Ectodermal cell (in vitro differentiated cells): ENCODE results near the gene TCN2.

Source experiments
- H3K27ac ChIP-seq: 2 replicates; pipeline ENCODE4 v1.7.0; 2013; ENCODE audit warnings: mild to moderate bottlenecking, low read depth, low read length; ENCODE audit not compliant: insufficient read depth, poor library complexity, severe bottlenecking
- H3K27me3 ChIP-seq: 2 replicates; pipeline ENCODE4 v1.7.0; 2013; ENCODE audit warnings: mild to moderate bottlenecking, low read length; ENCODE audit not compliant: insufficient read depth, control insufficient read depth, poor library complexity, severe bottlenecking
- H3K36me3 ChIP-seq: one replicate; pipeline ENCODE4 v1.7.0; 2013; ENCODE audit warnings: low read length; ENCODE audit not compliant: control insufficient read depth, insufficient read depth
- H3K4me1 ChIP-seq: one replicate; pipeline ENCODE4 v1.7.0; 2013; ENCODE audit warnings: low read length; ENCODE audit not compliant: control insufficient read depth, insufficient read depth
- H3K4me3 ChIP-seq: 2 replicates; pipeline ENCODE4 v1.7.0; 2013; ENCODE audit warnings: low read depth, low read length, control low read depth; ENCODE audit not compliant: insufficient read depth
- H3K9me3 ChIP-seq: 2 replicates; pipeline ENCODE4 v1.7.0; 2013; ENCODE audit warnings: mild to moderate bottlenecking, low read length, moderate library complexity; ENCODE audit not compliant: control insufficient read depth
- WGBS, 2 experiments: methylation state at CpG; one replicate each; pipeline ENCODE4 v1.1.7; 2013; ENCODE audit warnings: missing lambda C conversion rate in 2 of 2; 5-methylcytosine and 5-hydroxymethylcytosine counted together

TCN2 gene

DNA sequence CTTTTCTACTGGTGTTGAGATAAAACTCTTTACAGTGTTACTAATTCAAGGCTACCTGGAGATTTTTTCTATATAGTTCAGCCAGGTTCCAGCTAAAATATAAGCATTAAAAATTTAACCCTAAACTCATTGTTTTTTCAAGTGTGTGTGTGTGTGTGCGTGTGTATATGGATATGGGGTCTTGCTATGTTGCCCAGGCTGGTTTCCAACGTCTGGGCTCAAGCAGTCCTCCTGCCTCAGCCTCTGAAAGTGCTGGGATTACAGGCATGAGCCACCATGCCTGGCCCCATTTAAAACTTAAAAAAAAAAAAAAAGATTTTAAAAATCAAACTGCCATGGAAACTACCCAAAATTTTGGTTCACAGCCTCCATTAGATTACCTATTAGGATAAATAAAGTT, 10.8 kb upstream of the TCN2 start:
- H3K27ac ChIP-seq: no peak overlapping the region
- peaks cover 15% of the 10 kb centered on the region for H3K27me3 ChIP-seq
- H3K9me3 ChIP-seq: no peaks in the 10 kb centered on the region
- H3K4me1 ChIP-seq: no peaks in the 10 kb centered on the region
- no peaks in the 10 kb centered on the region for H3K36me3 ChIP-seq
- 78 to 84% methylated on average over 2 of the region's 2 CpGs for WGBS, 2 experiments
- H3K4me3 ChIP-seq: no peak overlapping the region

- Histone ChIP-seq H3K9me3 (no peaks in the 10 kb centered on the region), H3K27ac (no peak overlapping the region), H3K4me3 (no peak overlapping the region), H3K27me3 (peaks cover 15% of the 10 kb centered on the region), H3K36me3 (no peaks in the 10 kb centered on the region), H3K4me1 (no peaks in the 10 kb centered on the region)
- 94 to 95% methylated on average over 29 of the region's 29 CpGs for WGBS, 2 experiments
These were observed 10.1 kb upstream of the TCN2 start for GRCh38 chr22:30596886-30597285.

DNA sequence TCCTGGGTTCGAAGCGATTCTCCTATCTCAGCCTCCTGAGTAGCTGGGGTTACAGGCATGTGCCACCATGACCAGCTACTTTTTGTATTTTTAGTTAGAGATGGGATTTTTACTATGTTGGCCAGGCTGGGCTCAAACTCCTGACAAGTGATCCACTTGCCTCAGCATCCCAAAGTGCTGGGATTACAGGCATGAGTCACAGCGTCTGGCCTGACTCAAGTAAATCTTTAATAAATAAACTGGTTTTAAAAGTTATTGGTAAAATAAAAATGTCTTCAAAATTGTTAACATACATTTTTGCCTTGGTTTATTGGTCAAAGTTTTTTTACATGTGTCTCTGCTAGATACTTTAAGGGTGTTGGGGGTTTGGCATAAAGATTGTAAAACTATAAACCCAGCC, 8.0 kb upstream of the TCN2 start:
- H3K9me3 ChIP-seq: no peaks in the 10 kb centered on the region
- 93% methylated on average over 3 of the region's 3 CpGs for WGBS, 2 experiments
- H3K27me3 ChIP-seq: peaks cover 2% of the 10 kb centered on the region
- no peak overlapping the region for H3K4me3 ChIP-seq
- H3K4me1 ChIP-seq: no peaks in the 10 kb centered on the region
- H3K36me3 ChIP-seq: no peaks in the 10 kb centered on the region
- no peak overlapping the region for H3K27ac ChIP-seq

DNA sequence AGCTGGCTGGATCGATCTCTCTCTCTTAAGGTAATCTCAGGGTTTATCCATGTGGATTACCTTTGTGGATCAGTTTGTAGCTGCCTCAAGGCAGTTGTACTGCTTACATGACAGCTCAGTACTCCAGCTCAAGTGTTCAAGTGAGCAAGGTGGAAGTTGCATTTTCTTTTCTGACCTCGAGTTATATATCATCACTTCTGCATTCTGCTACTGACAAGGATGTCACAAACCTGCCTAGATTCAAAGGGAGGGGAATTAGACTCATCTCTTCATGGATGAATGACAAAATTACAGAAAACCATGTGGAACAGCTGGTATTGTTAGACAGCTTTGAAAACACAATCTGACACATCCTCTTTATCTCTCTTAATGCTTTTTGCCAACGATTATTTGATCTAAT, 6.1 kb upstream of the TCN2 start:
- Histone ChIP-seq H3K4me1 (no peaks in the 10 kb centered on the region), H3K4me3 (no peak overlapping the region), H3K27ac (no peak overlapping the region), H3K36me3 (no peaks in the 10 kb centered on the region), H3K9me3 (no peaks in the 10 kb centered on the region), H3K27me3 (no peaks in the 10 kb centered on the region)
- 79 to 82% methylated on average over 3 of the region's 3 CpGs for WGBS, 2 experiments

DNA sequence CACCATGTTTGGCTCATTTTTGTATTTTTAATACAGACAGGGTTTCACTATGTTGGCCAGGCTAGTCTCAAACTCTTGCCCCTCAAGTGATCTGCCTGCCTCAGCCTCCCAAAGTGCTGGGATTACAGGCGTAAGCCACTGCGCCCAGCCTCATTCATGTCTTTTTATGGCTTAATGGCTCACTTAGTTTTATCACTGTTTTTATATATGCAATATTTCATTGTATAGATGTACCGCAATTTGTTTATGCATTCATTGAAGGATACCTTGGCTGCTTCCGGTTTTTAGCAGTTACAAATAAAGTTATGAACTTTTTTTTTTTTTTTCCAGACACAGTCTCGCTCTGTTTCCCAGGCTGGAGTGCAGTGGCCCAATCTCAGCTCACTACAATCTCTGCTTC, 5.5 kb upstream of the TCN2 start:
- Histone ChIP-seq H3K9me3 (no peaks in the 10 kb centered on the region), H3K27me3 (no peaks in the 10 kb centered on the region), H3K4me1 (no peaks in the 10 kb centered on the region), H3K4me3 (no peak overlapping the region), H3K36me3 (no peaks in the 10 kb centered on the region), H3K27ac (no peak overlapping the region)
- 91 to 92% methylated on average over 5 of the region's 5 CpGs for WGBS, 2 experiments

GRCh38 chr22:30602049-30602448, 4.9 kb upstream of the TCN2 start:
- no peak overlapping the region for H3K27ac ChIP-seq
- H3K9me3 ChIP-seq: no peaks in the 10 kb centered on the region
- no peaks in the 10 kb centered on the region for H3K4me1 ChIP-seq
- H3K36me3 ChIP-seq: no peaks in the 10 kb centered on the region
- 67 to 74% methylated on average over 3 of the region's 3 CpGs for WGBS, 2 experiments
- no peak overlapping the region for H3K4me3 ChIP-seq
- H3K27me3 ChIP-seq: no peaks in the 10 kb centered on the region

DNA sequence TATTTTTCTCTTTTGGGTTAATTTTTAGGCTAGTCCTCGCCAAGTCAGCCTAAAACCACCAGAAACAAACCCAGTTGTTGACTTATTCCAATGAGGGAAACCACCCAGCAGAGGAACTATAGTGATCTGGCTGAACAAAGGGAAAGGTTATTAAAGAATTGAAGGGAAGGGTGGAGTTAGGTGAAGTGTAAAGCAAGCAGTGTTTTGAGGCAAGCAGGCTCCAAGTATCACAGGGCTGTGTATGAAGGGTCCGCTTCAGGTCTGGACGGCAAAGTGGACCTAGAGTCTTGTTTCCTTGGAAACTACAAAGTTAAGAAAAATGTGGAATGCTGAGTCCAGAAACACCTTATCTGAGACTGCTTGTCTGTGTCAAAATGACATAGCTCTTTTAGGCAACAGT, 3.2 kb upstream of the TCN2 start:
- no peaks in the 10 kb centered on the region for H3K27me3 ChIP-seq
- 92 to 95% methylated on average over 3 of the region's 3 CpGs for WGBS, 2 experiments
- H3K27ac ChIP-seq: no peak overlapping the region
- no peak overlapping the region for H3K4me3 ChIP-seq
- H3K36me3 ChIP-seq: no peaks in the 10 kb centered on the region
- peaks cover 16% of the 10 kb centered on the region for H3K4me1 ChIP-seq
- no peaks in the 10 kb centered on the region for H3K9me3 ChIP-seq

- Histone ChIP-seq H3K4me1 (peaks cover 18% of the 10 kb centered on the region), H3K36me3 (no peaks in the 10 kb centered on the region), H3K27ac (no peak overlapping the region), H3K27me3 (no peaks in the 10 kb centered on the region), H3K9me3 (no peaks in the 10 kb centered on the region), H3K4me3 (no peak overlapping the region)
- 93 to 98% methylated on average over 2 of the region's 2 CpGs for WGBS, 2 experiments
These were observed 2.3 kb upstream of the TCN2 start for GRCh38 chr22:30604723-30605122.

DNA sequence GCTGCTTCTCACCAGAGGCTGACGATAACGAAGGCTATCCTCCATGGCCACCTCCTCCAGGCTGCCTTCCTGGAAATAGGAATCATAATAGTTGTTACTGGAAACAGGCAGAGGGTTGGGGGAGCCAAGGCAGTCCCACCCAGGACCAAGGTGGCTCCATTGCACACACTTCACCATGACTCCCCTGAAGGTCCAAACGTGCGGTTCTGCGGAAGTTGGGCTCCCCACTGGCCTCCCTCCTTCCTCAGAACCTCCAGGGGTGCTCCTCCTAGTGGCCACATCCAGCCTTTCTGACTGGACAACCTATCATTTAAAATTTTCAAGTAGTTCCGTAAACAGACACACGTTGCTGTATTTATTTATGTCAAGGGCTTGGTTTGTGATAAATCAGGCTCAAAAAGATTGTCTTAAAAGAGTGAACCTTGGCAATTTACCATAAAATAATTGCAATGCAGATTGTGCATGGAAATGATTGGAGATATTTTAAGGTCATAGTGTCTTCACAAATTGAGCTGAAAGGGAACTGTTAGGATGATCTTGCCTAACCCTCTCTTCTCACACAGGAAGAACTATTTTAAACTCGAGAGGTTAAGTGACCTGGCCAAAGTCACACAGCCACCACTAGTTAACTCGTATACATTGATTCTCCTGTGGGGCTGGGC, 1.4 kb upstream of the TCN2 start:
- WGBS, 2 experiments: 63 to 66% methylated on average over 9 of the region's 9 CpGs
- Histone ChIP-seq H3K27ac (peak overlapping the region; percentile 97), H3K4me1 (peaks cover 18% of the 10 kb centered on the region), H3K27me3 (no peaks in the 10 kb centered on the region), H3K4me3 (no peak overlapping the region), H3K36me3 (peaks cover 4% of the 10 kb centered on the region), H3K9me3 (no peaks in the 10 kb centered on the region)

- Histone ChIP-seq H3K9me3 (no peaks in the 10 kb centered on the region), H3K36me3 (peaks cover 10% of the 10 kb centered on the region), H3K27ac (peak overlapping the region; percentile 97), H3K4me3 (peak overlapping the region; percentile 41), H3K4me1 (peaks cover 18% of the 10 kb centered on the region), H3K27me3 (no peaks in the 10 kb centered on the region)
- 76 to 77% methylated on average over 6 to 7 of the region's 7 CpGs for WGBS, 2 experiments
These were observed 441 bp downstream of the TCN2 start for GRCh38 chr22:30607300-30607930.
